ENCODE results near the gene JPH4.
A peak's percentile ranks its signal among the peaks of the same experiment; 100 is the strongest.

The JPH4 gene

DNA sequence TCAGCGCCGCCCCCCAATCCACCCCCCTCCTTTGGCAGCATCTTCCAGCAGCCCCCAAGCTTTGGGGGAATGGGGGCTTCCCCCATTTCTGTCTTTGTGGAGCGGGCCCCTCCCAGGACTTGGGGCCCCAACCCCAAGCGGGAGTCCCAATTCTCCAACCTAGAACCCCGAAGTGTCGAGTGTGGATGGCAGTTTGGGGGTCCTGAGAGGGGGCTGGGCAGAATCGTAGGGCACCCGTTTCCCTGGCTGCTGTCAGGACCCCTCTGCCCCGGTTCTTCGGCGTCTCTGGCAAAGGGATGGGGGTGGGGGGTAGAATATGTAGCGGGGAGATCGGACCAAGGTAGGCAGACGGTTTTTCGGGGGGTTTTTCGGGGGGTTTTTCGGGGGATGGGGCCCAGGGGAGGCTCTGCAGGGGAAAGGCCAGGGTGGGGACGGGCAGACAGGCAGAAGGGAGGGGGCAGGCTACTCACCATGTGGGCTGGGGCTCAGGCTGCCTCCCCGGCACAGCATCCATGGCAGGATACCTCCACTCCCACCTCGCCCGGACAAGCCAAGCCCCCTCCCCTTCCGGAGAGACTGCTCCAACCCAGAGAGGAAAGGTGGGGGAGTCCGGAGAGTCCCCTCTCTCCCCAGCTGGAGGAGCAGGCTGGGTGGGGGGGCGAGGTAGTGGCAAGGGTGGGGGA, 739 bp downstream of the JPH4 start:
- no peak for DNase-seq

DNA sequence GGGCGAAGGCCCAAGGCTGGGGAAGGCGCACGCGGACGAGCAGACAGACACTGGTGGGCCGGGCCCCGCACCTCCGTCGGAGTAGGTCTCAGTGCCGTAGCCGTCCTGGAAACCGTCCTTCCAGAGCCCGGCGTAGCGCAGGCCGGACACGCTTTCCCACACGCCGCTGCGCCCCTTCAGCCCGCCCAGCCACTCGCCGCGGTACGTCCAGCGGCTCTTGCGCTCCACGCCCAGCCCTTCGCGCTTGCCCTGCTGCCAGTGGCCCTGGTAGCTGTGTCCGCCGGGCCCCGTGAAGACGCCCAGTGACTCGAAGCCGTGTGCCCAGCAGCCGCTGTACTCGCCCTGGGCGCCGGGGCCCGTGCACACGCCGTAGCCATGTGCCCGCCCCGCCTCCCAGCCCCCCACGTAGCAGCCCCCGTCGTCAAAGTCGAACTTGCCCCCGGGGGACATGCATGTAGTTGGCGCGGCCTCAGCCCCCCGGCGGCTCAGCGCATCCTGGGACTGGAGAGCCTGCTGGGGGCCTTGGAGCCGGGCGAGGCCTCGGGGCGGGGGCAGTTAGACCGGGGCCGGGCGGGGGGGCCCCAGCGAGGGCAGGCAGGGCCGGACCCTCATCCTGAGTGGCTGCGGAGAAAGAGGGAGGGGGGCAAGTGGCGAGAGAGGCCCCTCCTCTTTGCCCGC, 1.4 kb downstream of the JPH4 start:
- DNase-seq: no peak

DNA sequence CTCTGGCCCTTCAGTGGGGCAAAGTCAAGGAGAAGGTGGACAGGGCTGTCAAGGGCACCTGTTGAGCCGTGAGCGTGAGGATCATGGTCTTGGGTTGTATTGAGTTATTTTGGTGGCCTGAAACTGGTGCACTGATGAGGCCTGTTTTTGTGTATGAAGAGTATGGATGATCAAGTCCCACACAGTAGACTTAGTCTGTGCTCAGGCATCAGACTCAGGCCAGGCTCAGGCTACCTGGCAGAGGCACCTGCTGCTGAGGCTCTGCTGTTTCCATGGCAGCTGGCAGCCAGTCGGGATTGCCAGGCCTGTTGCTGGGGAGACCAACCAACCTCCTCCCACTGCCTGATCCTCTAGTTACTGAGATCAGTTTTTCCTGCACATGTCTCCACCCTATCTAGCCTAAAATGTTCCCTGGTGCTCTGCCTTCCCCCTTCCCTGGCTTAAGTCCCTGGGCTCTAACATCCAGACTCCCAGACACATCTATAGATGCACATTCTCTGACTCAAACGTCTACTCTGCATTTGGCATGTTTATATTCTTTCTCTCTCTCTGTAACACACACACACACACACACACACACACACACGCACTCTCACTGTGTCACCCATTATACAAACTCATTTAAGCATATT, 5.1 kb downstream of the JPH4 start:
- no peak for DNase-seq

DNA sequence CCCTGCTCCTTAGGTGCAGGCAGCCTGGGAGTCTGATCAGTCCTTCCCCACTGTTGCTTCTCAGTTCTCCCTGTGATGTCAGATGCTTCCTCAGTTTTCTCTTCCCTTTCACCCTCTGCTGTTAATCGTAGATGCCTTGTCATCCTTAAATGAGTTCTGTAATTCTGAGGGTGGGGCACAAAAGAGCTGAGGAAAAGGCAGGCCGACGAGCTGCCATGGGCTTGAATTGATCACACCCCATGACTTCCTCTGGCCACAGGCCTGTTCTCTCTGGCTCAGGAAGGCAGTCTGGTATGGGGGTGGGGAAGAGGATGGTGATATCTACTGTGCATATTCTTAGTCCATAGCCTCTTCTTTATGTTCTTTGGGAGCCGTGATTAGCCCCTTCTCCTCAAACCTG, 5.8 kb downstream of the JPH4 start:
- DNase-seq: no peak

DNA sequence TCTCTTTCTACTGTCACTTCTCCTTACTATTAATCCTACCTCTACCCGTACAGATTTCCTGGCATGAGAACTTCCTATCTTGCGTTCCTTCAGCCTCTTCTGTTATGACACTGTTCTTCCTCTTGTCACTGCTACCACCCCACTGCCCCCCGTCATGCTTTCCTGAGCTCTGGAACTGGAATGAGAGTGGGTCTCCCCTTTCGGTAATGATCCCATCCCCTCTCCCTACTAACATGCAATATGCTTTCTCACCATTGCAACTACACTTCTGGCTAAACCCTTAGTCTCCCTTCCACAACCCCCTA, 6.1 kb downstream of the JPH4 start:
- no peak for DNase-seq

DNA sequence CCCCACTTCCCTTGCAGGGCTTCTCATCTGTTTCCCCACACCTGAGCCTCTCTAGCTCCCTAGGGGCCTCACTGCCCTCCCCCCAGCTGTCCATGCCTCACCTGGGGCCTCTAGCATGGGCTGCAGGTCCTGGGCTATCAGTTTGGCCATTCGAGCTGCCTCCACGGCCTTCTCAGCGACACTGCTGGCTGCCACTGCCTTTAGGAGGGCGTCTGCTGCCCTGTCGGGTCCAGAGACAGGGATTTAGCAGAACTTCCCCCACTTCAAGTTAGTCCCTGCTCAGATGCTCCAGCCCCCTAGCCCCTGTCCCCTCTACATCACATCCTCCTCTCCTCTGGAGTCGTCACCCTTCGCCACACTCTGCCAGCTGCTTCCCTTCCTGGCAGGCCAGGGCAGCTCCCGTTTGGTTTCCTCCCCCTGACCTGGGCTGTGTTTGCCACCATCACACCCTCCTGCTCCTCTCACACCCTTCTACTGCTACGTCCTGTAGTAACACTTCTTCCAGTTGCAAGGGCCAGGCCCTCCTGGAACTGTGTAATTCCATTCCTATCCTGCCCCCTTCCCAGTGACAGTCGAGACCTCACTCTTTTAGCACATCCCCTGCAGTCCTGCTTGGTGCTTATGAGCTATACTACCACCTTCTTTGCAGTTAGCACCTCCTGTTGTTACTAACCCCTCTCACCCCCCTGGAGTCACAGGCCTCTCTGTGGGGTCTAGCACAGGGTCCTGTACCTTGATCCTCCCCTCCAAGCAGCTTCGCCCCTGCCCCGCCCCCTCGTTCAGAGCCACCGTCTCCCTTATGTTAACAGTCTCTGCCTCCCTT, 6.7 kb downstream of the JPH4 start:
- no peak for DNase-seq

DNA sequence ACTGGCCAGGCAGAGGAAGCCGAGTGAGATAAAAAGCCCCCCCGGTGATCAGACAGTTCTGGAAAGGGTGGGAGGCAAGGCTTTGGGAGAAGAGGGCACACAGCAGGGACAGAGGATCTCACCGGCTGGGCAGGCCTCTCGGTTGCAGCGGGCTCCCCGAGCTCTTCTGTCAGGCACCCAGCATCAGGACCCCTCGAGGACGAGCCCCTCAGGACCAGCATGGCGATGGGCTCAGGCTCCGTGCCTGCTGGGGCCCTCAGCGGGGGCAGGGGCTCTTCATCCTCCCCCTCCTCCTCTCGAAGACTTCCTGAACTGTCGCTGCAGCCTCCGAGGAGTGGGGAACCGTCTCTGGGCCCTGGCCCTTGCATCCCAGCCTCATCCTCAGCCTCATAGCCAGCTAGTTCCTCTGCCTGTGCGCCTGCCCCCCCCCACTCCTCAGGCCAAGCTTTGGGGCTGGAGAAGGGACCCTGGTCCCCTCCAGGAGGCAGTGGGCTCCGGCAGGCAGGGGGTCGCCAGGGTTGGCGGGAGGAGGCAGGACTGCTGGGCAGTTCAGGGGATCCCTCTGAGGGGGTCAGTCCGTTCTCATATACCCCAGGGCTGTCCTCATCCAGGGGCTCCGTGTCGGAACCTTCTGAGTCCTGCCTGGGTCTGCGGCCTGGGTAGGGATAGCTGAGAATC, 7.6 kb downstream of the JPH4 start:
- DNase-seq: no peak

DNA sequence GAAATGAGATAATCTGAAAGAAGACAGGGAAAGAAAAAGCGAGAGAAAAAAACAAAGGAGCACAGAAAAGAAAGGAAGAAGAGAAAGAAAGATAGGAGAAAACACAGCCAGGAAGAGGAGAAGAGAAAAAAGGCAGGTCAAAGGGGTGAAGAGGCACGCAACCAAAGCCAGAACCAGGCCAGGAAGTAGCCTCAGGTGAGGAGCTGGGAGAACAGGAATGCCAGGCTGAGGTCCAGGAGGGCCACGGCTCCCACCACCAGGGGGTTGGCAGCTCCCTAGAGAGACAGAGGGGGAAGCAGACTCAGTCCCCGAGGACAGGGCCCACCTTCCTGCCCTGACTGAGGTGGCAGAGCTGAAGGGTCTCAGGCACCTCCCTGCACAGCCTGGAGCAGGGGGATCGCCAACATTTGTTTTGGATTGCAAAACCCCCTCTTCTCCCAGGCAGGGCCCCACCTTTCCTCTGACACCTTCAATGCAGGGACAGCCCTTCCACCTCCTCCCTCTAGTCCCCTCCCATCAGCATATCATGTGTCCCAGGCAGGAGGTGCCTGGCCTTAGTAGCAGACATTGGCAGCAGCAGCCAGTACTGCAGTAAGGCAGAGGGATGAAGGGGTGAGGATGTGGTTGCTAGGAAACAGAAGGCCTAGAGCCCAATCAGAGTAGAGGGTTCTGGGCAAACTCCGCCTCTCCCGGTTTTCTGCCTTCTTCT, 9.0 kb downstream of the JPH4 start:
- DNase-seq: no peak

DNA sequence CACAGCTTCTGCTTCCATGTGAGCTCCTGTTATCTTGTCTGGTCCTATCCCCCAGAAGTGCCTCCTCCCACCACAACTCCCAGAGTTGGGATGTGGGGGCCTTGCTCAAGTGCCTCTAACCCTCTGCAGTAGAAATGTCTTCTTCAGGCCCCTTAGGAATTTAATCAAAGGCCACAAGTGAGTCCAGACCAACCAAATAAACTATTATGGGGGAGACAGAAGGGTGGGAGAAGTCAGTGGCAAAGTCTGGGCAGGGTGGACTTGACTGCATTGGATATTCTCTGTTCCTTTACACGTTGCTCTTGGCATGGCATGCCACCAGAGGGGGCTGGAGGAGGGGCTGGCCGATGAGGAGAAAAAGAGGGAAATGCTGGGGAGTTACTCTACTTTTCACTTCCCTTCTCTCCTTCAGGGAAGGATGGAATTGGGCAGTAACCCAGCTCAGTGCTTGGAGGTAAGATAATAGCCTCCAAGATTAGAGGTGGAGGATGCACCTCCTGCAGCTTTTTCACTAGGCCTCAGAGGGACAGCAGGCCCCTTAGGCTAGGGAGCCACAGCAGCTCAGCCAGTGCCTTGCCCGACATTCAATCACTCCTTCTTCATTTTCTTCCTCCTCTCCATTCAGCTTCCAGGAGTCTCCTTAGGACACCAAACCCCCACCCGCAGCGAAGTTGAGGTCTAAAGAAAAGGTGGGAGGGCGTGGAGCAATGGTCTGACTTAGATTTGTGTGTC, 9.8 kb downstream of the JPH4 start:
- peak in 1 of 2 experiments; percentile 26 for DNase-seq

DNA sequence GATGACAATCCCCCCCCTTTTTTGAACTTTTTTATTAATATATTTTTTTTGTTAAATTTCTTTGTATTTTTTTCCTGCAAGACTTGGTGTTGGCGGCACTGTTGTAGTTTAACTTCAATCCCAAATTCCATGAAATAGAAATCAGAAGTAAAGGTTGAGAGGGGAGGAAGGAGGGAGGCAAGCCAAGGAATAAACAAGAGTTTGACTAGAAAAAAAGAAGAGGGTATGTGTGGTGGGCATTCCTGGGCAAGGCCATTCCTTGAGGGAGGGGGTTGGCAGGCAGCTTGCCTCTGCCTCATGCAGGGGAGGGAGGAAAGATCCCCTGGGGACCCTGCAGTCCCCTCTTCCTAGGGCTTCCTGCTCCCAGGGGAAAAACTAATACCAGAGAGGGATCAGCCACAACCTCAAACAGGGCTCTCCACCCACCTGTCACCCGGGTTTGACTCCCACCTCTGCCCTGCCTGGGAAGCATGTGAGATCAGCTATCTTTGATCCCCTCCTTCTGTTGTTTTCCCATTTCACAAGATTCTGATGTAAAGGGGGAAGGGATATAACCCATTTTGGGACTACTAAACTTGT, 10.5 kb downstream of the JPH4 start:
- no peak for DNase-seq

DNA sequence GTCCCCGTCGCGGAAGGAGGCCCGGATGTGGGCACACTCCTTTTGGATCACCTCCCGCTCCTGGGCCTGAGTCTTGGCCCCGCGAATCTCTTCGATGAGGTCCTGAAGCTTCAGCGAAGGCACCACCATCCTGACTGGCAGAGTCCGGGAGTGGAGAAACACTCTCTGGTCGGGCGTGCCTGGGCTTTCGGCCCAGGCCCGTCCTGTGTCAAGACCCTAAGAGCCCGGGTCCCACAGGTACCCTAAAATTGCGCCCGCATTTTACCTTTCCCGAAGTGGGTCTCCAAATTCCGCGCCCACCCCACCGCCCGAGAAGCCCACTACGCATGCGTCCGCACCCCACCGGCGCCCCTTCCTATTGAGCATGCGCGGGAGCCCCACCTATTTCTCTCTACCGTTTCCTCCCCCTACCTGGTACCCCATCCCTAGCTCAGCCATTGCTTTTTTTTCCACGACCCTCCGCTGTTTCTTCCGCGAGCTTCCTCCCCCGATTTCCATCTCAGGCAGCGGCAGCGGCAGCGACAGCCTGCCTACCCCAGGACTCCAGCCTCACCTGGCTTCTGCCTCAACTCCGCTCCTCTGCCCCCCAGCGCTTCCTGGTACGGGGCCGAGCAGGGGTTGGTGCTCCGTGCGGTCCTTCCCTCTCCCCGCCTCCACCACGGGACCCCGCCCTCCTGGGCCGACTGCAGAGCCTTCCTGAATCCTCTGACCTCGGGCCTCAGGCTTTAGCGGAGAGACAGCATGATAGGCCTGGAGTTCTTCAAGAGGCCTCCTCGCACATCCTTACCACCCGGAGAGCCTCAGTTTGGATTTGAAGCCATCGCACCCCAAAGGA, 11.2 kb downstream of the JPH4 start, which contains the start of gene AP1G2:
Gene AP1G2 (minus strand): TSS at position 606 of the 835 bp plus-strand sequence. CDS start 477 bp downstream, at position 129.
- DNase-seq: peak; percentile 76 to 82

DNA sequence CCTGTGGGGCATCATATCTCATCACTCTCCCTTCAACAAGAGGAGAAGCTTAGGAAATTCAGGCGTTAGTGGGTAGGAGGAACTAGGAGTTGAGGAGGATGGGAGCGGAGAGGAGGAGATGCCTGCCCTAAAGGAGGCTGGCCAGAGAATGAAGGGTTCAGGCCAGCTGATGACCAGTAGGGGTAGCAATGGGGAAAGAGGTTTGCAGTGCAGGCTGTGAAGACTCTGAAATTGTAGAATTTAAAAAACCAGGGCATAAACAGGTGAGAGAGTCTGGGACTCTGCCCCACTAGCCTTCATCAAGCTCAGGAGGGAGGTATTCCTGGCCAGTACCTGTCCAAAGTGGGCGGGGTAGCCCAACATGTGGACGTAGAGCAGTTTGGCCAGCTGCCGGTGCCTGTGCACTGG, 11.8 kb downstream of the JPH4 start:
- no peak for DNase-seq

DNA sequence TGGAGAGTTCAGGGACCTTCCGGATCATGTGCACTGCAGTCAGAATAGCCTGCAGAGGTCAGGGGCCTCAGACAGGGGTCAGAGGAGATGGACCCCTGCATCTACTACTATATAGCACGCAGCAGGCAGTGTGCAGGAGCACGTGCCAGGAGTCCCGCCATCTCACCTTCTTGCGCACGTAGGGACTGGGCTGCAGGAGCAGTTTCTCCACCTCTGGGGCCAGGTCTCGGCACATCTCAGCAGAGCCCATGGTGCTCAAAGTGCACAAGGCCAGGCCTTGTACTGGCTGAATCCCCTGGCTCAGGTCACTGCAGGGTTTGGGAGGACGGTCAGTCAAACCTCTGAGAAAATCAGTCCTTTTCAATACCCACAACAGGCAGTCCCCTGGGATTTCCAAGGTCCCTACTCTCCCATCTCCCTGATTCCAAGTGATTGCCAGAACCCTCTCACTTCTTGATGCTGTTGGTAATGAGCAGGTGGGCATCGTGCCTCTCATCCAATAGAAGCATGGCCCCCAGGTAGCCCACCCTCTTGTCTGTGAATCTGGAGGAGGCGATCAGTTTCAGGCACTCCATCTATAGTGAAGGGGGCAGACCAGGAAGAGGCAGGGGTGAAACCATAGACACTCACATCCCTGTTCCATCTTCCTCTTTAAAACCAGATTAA, 12.3 kb downstream of the JPH4 start:
- no peak for DNase-seq

DNA sequence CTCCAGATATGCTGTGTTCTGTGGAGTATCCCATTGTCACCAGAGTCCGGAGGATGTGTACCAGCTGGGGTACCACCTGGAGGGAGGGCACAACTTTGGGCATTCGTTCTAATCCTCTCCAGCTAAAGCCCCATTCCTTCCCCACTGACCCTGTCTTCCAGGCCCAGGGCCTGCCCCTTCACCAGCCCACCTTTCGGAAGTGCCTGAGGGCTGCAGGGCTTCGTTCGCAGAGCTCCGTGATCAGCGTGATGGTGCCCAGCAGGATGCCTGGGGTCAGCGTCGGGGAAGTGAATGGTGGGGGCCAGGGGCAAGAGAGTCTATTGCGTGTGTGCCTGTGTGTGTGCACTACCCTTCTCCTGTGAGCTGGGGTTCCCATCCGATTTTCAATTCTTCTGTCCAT, 13.0 kb downstream of the JPH4 start:
- no peak for DNase-seq

DNA sequence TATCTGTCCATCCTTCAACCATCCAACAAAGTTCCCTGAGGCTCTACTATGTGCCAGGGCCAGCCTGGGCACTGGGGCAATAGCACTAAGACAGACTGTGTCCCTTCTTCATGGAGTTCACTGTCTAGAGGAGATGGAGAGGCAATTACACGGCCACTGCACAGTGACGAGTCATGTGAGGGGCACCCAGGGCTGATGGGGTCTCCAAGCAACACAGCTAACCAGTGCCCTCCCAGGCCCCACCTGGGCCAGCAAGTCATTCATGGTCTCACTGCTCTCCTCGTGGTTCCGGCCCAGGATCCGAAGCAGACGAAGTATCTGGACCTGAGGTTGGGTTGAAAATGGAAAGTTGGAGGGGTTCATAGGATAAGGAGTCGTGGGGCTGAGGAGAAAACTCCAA, 13.7 kb downstream of the JPH4 start:
- DNase-seq: no peak

DNA sequence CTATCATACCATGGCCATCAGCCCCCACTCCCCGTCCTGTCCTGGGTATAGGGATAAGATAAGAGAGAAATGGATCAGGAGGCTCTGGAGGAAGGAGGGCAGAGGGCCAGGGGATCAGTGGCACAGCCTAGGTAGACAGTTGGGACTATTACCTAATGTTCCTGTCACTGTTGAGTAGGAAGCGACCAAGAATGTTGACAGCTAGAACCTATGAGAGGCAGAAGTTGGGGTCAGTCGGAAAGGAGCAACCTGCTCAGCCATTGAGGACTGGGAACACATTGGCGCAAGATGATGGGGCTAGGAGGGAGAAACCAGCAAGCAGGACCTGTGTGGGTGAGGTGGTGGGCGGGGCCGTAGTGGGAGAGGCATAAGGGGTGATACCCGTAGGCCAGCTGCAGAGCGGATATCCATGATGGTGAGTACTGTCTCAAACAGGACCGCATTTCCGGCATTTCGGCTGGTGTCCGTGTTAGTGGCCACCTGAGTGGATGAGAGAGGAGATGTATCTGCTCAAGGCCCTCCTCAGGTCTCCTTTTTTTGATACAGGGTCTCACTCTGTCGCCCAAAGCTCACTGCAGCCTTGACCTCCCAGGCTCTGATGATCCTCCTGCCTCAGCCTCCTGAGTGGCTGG, 14.3 kb downstream of the JPH4 start:
- no peak for DNase-seq

DNA sequence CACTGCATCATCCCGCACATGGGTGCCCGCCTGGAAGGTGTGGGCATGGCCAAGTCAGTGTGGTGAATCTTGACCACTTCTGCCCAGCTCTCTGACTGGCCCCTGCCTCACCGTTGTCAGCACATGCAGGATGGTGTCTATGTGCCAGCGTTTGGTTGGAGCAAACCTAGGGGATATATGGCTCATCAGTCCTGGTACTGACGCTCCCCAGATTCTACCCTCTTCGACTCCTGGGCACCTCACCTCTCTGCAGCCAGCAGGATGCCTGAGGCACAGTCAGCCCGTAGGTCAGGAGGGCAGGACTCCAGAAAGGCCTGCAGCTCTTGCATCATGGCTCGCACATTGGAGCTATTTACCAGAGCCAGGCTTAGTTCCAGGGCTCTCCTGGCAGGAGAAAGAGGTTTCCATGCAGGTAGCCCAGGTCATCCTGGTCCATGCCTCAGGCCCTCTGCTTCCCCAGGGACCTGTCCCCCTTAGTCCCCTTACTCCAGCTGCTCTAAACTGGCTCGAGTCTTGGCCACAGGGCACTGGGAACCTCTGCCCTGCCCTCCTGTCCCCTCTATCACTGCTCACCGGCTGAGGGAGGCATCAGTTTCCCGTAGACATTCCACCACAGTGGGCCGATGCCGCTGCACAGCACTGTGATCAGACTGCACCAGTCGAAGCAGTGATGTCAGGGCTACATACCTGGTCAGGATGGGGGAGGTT, 15.0 kb downstream of the JPH4 start:
- DNase-seq: no peak

DNA sequence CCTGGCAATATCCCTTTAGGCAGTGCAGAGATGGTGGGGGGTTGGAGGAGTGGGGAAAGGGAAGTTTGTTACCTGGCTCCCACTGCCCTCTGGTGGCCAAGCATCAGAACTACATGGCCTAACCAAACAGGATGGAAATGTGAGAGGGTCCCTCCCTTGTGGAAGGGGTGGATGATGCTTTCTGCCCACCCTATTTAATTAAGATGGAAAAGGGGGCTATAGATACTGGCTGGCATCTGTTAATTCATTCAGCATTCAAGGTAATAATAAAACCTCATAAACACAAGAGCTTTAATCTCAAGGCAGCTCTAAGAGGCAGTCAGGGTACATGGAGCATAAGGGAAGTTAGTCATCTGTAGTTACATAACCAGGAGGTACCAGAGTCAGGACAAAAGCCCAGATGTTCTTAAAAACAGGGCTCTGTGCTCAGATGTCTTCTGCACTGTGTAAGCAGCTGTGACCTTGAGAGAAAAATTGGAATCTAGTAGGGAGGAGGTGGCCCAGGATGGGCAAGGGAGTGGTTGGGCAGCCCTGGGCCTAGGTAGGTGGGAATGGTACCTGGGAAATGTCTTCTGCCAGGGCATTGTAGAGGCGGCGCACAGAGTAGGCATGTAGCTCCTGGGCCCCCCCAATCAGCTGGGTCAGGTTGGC, 15.6 kb downstream of the JPH4 start:
- DNase-seq: peak in 1 of 2 experiments; percentile 30

Measured in NCI-H1930 (cell line).